ENCODE results near the gene ESRP2. TPM values are rescaled to one million over a fixed set of nuclear protein-coding genes. Genes with fewer than 3 reads are reported as not detected.

The ESRP2 gene
- total RNA-seq, 3 donors from 2014 or later (not counting 1 experiment from before 2014, with no cell fraction given): not detected

- Histone ChIP-seq H3K4me3 (ENCODE audit: low read length) (no peak overlapping the region), H3K9me3 (ENCODE audit: control insufficient read depth, insufficient read depth, low read length) (no peaks in the 10 kb centered on the region), H3K27me3 (ENCODE audit: control insufficient read depth, insufficient read depth, low read length) (no peaks in the 10 kb centered on the region), H3K36me3 (ENCODE audit: control insufficient read depth, insufficient read depth, low read length) (peaks cover 66% of the 10 kb centered on the region), H3K4me1 (ENCODE audit: control insufficient read depth, insufficient read depth, low read length) (peaks cover 3% of the 10 kb centered on the region), H3K27ac (ENCODE audit: low read length) (no peak overlapping the region)
- ATAC-seq (peak in 1 of 3 donors; percentile 12), DNase-seq (no peak)
- intact Hi-C loops (cut with micrococcal nuclease): no loop called here
- Mint-ChIP-seq H3K36me3 (peaks cover 17% of the 10 kb centered on the region), H3K9me3 (no peaks in the 10 kb centered on the region), H3K4me1 (peaks cover 20 to 34% of the 10 kb centered on the region in 2 donors), H3K4me3 (no peak overlapping the region), H3K27ac (peak overlapping the region in 1 of 2 donors; percentile 48), H3K27me3 (ENCODE audit: low read depth in 2 of 2) (no peaks in the 10 kb centered on the region)
- 93% methylated on average over 10 of the region's 10 CpGs for WGBS (ENCODE audit: insufficient coverage)
- no peak for TF ChIP-seq CTCF (IDR thresholded peaks at IDR 0.05)
Measured at GRCh38 chr16:68188170-68188569, 47.8 kb downstream of the ESRP2 start.

- Mint-ChIP-seq H3K4me1 (peaks cover 16 to 27% of the 10 kb centered on the region in 2 donors), H3K27ac (peak overlapping the region; percentile 69 to 77), H3K9me3 (no peaks in the 10 kb centered on the region), H3K27me3 (ENCODE audit: low read depth in 2 of 2) (no peaks in the 10 kb centered on the region), H3K4me3 (no peak overlapping the region), H3K36me3 (peaks cover 17% of the 10 kb centered on the region)
- intact Hi-C loops (cut with micrococcal nuclease): no loop called here
- no peak for TF ChIP-seq CTCF (IDR thresholded peaks at IDR 0.05)
- 64% methylated on average over 2 of the region's 2 CpGs for WGBS (ENCODE audit: insufficient coverage)
- no peaks in the 10 kb centered on the region for H3K9me3 ChIP-seq (ENCODE audit: control insufficient read depth, insufficient read depth, low read length)
- no peak overlapping the region for H3K27ac ChIP-seq (ENCODE audit: low read length)
- peaks cover 3% of the 10 kb centered on the region for H3K4me1 ChIP-seq (ENCODE audit: control insufficient read depth, insufficient read depth, low read length)
- H3K27me3 ChIP-seq (ENCODE audit: control insufficient read depth, insufficient read depth, low read length): no peaks in the 10 kb centered on the region
- ATAC-seq (peak in 1 of 3 donors; percentile 34), DNase-seq (no peak)
- H3K36me3 ChIP-seq (ENCODE audit: control insufficient read depth, insufficient read depth, low read length): peaks cover 66% of the 10 kb centered on the region
- no peak overlapping the region for H3K4me3 ChIP-seq (ENCODE audit: low read length)
Measured at GRCh38 chr16:68187505-68187904, 48.4 kb downstream of the ESRP2 start.

GRCh38 chr16:68186877-68187276 is 49.0 kb downstream of the ESRP2 start:
- intact Hi-C loops (cut with micrococcal nuclease): no loop called here
- Histone ChIP-seq H3K27ac (ENCODE audit: low read length) (no peak overlapping the region), H3K27me3 (ENCODE audit: control insufficient read depth, insufficient read depth, low read length) (no peaks in the 10 kb centered on the region), H3K9me3 (ENCODE audit: control insufficient read depth, insufficient read depth, low read length) (no peaks in the 10 kb centered on the region), H3K4me3 (ENCODE audit: low read length) (no peak overlapping the region), H3K4me1 (ENCODE audit: control insufficient read depth, insufficient read depth, low read length) (peaks cover 3% of the 10 kb centered on the region), H3K36me3 (ENCODE audit: control insufficient read depth, insufficient read depth, low read length) (peaks cover 67% of the 10 kb centered on the region)
- peak overlapping the region; percentile 69 to 77 for H3K27ac Mint-ChIP-seq
- no peaks in the 10 kb centered on the region for H3K27me3 Mint-ChIP-seq (ENCODE audit: low read depth in 2 of 2)
- H3K36me3 Mint-ChIP-seq: peaks cover 17% of the 10 kb centered on the region
- H3K9me3 Mint-ChIP-seq: no peaks in the 10 kb centered on the region
- H3K4me3 Mint-ChIP-seq: no peak overlapping the region
- WGBS (ENCODE audit: insufficient coverage): 81% methylated on average over 7 of the region's 7 CpGs
- no peak for DNase-seq
- H3K4me1 Mint-ChIP-seq: peaks cover 13 to 26% of the 10 kb centered on the region in 2 donors
- no peak for TF ChIP-seq CTCF (IDR thresholded peaks at IDR 0.05)
- ATAC-seq: no peak

- Histone ChIP-seq H3K4me3 (ENCODE audit: low read length) (no peak overlapping the region), H3K27ac (ENCODE audit: low read length) (no peak overlapping the region), H3K9me3 (ENCODE audit: control insufficient read depth, insufficient read depth, low read length) (no peaks in the 10 kb centered on the region), H3K36me3 (ENCODE audit: control insufficient read depth, insufficient read depth, low read length) (peaks cover 71% of the 10 kb centered on the region), H3K27me3 (ENCODE audit: control insufficient read depth, insufficient read depth, low read length) (no peaks in the 10 kb centered on the region), H3K4me1 (ENCODE audit: control insufficient read depth, insufficient read depth, low read length) (peaks cover 3% of the 10 kb centered on the region)
- Mint-ChIP-seq H3K4me1 (peaks cover 16 to 26% of the 10 kb centered on the region in 2 donors), H3K27ac (peak overlapping the region; percentile 44 to 67), H3K4me3 (no peak overlapping the region), H3K36me3 (peaks cover 10% of the 10 kb centered on the region), H3K27me3 (ENCODE audit: low read depth in 2 of 2) (no peaks in the 10 kb centered on the region), H3K9me3 (no peaks in the 10 kb centered on the region)
- intact Hi-C loops (cut with micrococcal nuclease): no loop called here
- DNase-seq (no peak), ATAC-seq (no peak)
- no CpG with 5 or more reads among the region's 3 CpGs for WGBS (ENCODE audit: insufficient coverage)
- TF ChIP-seq CTCF (IDR thresholded peaks at IDR 0.05): no peak
Measured at GRCh38 chr16:68183046-68183445, 52.9 kb downstream of the ESRP2 start.

Measured in natural killer cell (primary cell).